H9 (cell line): ENCODE data around the gene STARD4. TPM values are rescaled to one million over a fixed set of nuclear protein-coding genes. Genes with fewer than 3 reads are reported as not detected.
A peak's percentile ranks its signal among the peaks of the same experiment; 100 is the strongest.

Source experiments
- DNase-seq: peaks from one replicate; pipeline ENCODE4 v3.0.0-alpha.2; 2017
- H2AFZ ChIP-seq: one replicate; pipeline ENCODE4 v1.6.1; 2013; ENCODE audit warnings: mild to moderate bottlenecking, low read length, control low read depth, moderate library complexity
- H2AK5ac ChIP-seq: 2 replicates; pipeline ENCODE4 v1.6.1; 2013; ENCODE audit warnings: low read length, control low read depth, mixed read lengths; ENCODE audit not compliant: insufficient read length
- H2BK120ac ChIP-seq: one replicate; pipeline ENCODE4 v1.6.1; 2013; ENCODE audit warnings: low read depth, mild to moderate bottlenecking, low read length, control low read depth, inconsistent platforms; ENCODE audit not compliant: poor library complexity, severe bottlenecking
- H2BK12ac ChIP-seq: 2 replicates; pipeline ENCODE4 v1.6.1; 2013; ENCODE audit warnings: low read length, control low read depth, mixed read lengths, low read depth; ENCODE audit not compliant: insufficient read length
- H2BK15ac ChIP-seq: 2 replicates; pipeline ENCODE4 v1.6.1; 2013; ENCODE audit warnings: low read depth, low read length, control low read depth
- H2BK20ac ChIP-seq: one replicate; pipeline ENCODE4 v1.6.1; 2013; ENCODE audit warnings: low read depth, mild to moderate bottlenecking, low read length, control low read depth, inconsistent platforms; ENCODE audit not compliant: poor library complexity, severe bottlenecking
- H2BK5ac ChIP-seq: 2 replicates; pipeline ENCODE4 v1.6.1; 2013; ENCODE audit warnings: low read length, control low read depth, mixed read lengths; ENCODE audit not compliant: insufficient read length
- H3K14ac ChIP-seq: 2 replicates; pipeline ENCODE4 v1.6.1; 2013; ENCODE audit warnings: low read length, control low read depth; ENCODE audit not compliant: insufficient read depth
- H3K18ac ChIP-seq: 2 replicates; pipeline ENCODE4 v1.6.1; 2013; ENCODE audit warnings: low read depth, mild to moderate bottlenecking, mixed read lengths, low read length, control low read depth; ENCODE audit not compliant: insufficient read length
- H3K23ac ChIP-seq: 2 replicates; pipeline ENCODE4 v1.6.1; 2013; ENCODE audit warnings: low read length, control low read depth, mixed read lengths, low read depth; ENCODE audit not compliant: insufficient read length
- H3K23me2 ChIP-seq: 2 replicates; pipeline ENCODE4 v1.6.1; 2013; ENCODE audit warnings: low read depth, mild to moderate bottlenecking, mixed read lengths, low read length, control low read depth; ENCODE audit not compliant: insufficient read length, poor library complexity, severe bottlenecking
- H3K27ac ChIP-seq: 2 replicates; pipeline ENCODE4 v1.5.1; 2013; ENCODE audit warnings: low read length, control low read depth, mixed read lengths, low read depth; ENCODE audit not compliant: insufficient read length
- H3K27me3 ChIP-seq: 2 replicates; pipeline ENCODE4 v1.6.1; 2013; ENCODE audit warnings: low read length, control low read depth, inconsistent platforms; ENCODE audit not compliant: insufficient read depth
- H3K4ac ChIP-seq: 2 replicates; pipeline ENCODE4 v1.6.1; 2013; ENCODE audit warnings: low read depth, mild to moderate bottlenecking, control low read depth, inconsistent platforms, low read length, moderate library complexity
- H3K4me1 ChIP-seq: 2 replicates; pipeline ENCODE4 v1.6.1; 2013; ENCODE audit warnings: low read length, control low read depth, inconsistent platforms; ENCODE audit not compliant: insufficient read depth
- H3K4me2 ChIP-seq: 2 replicates; pipeline ENCODE4 v1.6.1; 2013; ENCODE audit warnings: low read length, control low read depth, mixed read lengths; ENCODE audit not compliant: insufficient read length, insufficient read depth
- H3K56ac ChIP-seq: 2 replicates; pipeline ENCODE4 v1.6.1; 2013; ENCODE audit warnings: low read depth, mild to moderate bottlenecking, mixed read lengths, low read length, control low read depth; ENCODE audit not compliant: insufficient read length
- H3K79me1 ChIP-seq: 2 replicates; pipeline ENCODE4 v1.6.1; 2013; ENCODE audit warnings: low read depth, mild to moderate bottlenecking, moderate library complexity, low read length, control low read depth, inconsistent platforms; ENCODE audit not compliant: insufficient read depth, poor library complexity, severe bottlenecking
- H3K79me2 ChIP-seq: 2 replicates; pipeline ENCODE4 v1.6.1; 2013; ENCODE audit warnings: low read length, control low read depth, inconsistent platforms; ENCODE audit not compliant: insufficient read depth
- H3K9ac ChIP-seq: 2 replicates; pipeline ENCODE4 v1.6.1; 2013; ENCODE audit warnings: low read length, control low read depth, mixed read lengths; ENCODE audit not compliant: insufficient read length; ENCODE audit errors: extremely low read depth
- H3K9me3 ChIP-seq: one replicate; pipeline ENCODE4 v1.6.1; 2013; ENCODE audit warnings: low read depth, low read length, inconsistent platforms; ENCODE audit not compliant: control insufficient read depth
- H3T11ph ChIP-seq: one replicate; pipeline ENCODE4 v1.6.1; 2013; ENCODE audit warnings: mild to moderate bottlenecking, low read length, control low read depth, inconsistent platforms
- H4K20me1 ChIP-seq: one replicate; pipeline ENCODE4 v1.6.1; 2013; ENCODE audit not compliant: control insufficient read depth, insufficient read length, insufficient read depth
- H4K5ac ChIP-seq: 2 replicates; pipeline ENCODE4 v1.6.1; 2013; ENCODE audit warnings: low read depth, mild to moderate bottlenecking, mixed read lengths, low read length, control low read depth; ENCODE audit not compliant: insufficient read length
- H4K8ac ChIP-seq: replicated peaks from 2 replicates; pipeline ENCODE4 v1.6.1; 2013; ENCODE audit warnings: low read length, control low read depth, mixed read lengths, low read depth; ENCODE audit not compliant: insufficient read length
- H4K91ac ChIP-seq: 2 replicates; pipeline ENCODE4 v1.6.1; 2013; ENCODE audit warnings: low read depth, mild to moderate bottlenecking, moderate library complexity, mixed read lengths, low read length, control low read depth; ENCODE audit not compliant: insufficient read length
- H3K27ac Mint-ChIP-seq, 3 experiments: 2 replicates in 2 of 3; 3 replicates in 1 of 3; pipeline ENCODE4 v1.8.0; 2020 to 2021; ENCODE audit warnings: mixed read lengths in 3 of 3, mild to moderate bottlenecking in 1 of 3, moderate library complexity in 1 of 3
- H3K27me3 Mint-ChIP-seq: 2 replicates; pipeline ENCODE4 v1.8.0; 2021; ENCODE audit warnings: low read depth, mild to moderate bottlenecking, moderate library complexity, mixed read lengths
- H3K36me3 Mint-ChIP-seq, 3 experiments: 2 replicates in 2 of 3; 3 replicates in 1 of 3; pipeline ENCODE4 v1.8.0; 2020 to 2021; ENCODE audit warnings: low read depth in 3 of 3, mixed read lengths in 3 of 3; ENCODE audit not compliant: insufficient read depth in 1 of 3
- H3K4me1 Mint-ChIP-seq, 2 experiments: 2 replicates each; pipeline ENCODE4 v1.8.0; 2020; ENCODE audit warnings: mixed read lengths in 2 of 2
- H3K4me3 Mint-ChIP-seq, 2 experiments: 2 replicates in 1 of 2; 3 replicates in 1 of 2; pipeline ENCODE4 v1.8.0; 2020 to 2021; ENCODE audit warnings: mild to moderate bottlenecking in 2 of 2, mixed read lengths in 2 of 2, moderate library complexity in 1 of 2
- H3K9me3 Mint-ChIP-seq, 2 experiments: 2 replicates in 1 of 2; 3 replicates in 1 of 2; pipeline ENCODE4 v1.8.0; 2020; ENCODE audit warnings: mild to moderate bottlenecking in 2 of 2, mixed read lengths in 2 of 2, moderate library complexity in 1 of 2
- WGBS: extraction: QIAGEN DNeasy Blood & Tissue Kit; methylation state at CpG from one replicate; pipeline ENCODE4 v1.1.7; 2013; ENCODE audit warnings: missing lambda C conversion rate, low lambda C conversion rate, mixed read lengths; ENCODE audit not compliant: insufficient read length; ENCODE audit errors: extremely low coverage; 5-methylcytosine and 5-hydroxymethylcytosine counted together
- total RNA-seq: library from RNA; stranded (reverse); gene quantifications from 2 replicates; pipeline ENCODE4 v1.2.1, GENCODE V29; 2021
- TF ChIP-seq, protein P1 (sequence below): fragments of 200-600 bp; sonication (generic); conservative IDR thresholded peaks from 3 replicates; pipeline ENCODE4 v1.8.0; 2021; ENCODE audit warnings: antibody characterized with exemption, mild to moderate bottlenecking

Gene STARD4
- total RNA-seq, 1 experiment from 2014 or later: 28.7 TPM

- Histone ChIP-seq H2AK5ac (no peak overlapping the region), H3K79me1 (no peaks in the 10 kb centered on the region), H2BK12ac (no peak overlapping the region), H2BK120ac (no peak overlapping the region), H3K18ac (peak overlapping the region; percentile 42), H4K8ac (no peak overlapping the region), H2BK20ac (no peak overlapping the region), H3K4ac (no peak overlapping the region), H3K23me2 (no peaks in the 10 kb centered on the region), H2BK5ac (no peak overlapping the region), H3T11ph (no peak overlapping the region), H3K9ac (no peak overlapping the region), H2AFZ (no peak overlapping the region), H3K56ac (no peak overlapping the region), H3K27ac (no peak overlapping the region), H4K91ac (no peak overlapping the region), H3K4me1 (peaks cover 9% of the 10 kb centered on the region; the same call in 1 of the 2 replicates), H4K20me1 (no peaks in the 10 kb centered on the region), H3K9me3 (no peaks in the 10 kb centered on the region), H3K79me2 (no peaks in the 10 kb centered on the region), H3K4me2 (no peak overlapping the region), H3K23ac (no peak overlapping the region), H3K27me3 (no peaks in the 10 kb centered on the region), H3K14ac (no peak overlapping the region), H4K5ac (peak overlapping the region; percentile 75), H2BK15ac (peak overlapping the region; percentile 98; the same call in 1 of the 2 replicates)
- DNase-seq: no peak
- no peak overlapping the region for H3K4me3 Mint-ChIP-seq
- no peaks in the 10 kb centered on the region; a peak in 1 of 5 replicates for H3K9me3 Mint-ChIP-seq
- no peaks in the 10 kb centered on the region for H3K27me3 Mint-ChIP-seq
- peak overlapping the region in 1 of 3 experiments; percentile 52; a peak in 1 of 7 replicates for H3K27ac Mint-ChIP-seq
- TF ChIP-seq, protein P1, sequence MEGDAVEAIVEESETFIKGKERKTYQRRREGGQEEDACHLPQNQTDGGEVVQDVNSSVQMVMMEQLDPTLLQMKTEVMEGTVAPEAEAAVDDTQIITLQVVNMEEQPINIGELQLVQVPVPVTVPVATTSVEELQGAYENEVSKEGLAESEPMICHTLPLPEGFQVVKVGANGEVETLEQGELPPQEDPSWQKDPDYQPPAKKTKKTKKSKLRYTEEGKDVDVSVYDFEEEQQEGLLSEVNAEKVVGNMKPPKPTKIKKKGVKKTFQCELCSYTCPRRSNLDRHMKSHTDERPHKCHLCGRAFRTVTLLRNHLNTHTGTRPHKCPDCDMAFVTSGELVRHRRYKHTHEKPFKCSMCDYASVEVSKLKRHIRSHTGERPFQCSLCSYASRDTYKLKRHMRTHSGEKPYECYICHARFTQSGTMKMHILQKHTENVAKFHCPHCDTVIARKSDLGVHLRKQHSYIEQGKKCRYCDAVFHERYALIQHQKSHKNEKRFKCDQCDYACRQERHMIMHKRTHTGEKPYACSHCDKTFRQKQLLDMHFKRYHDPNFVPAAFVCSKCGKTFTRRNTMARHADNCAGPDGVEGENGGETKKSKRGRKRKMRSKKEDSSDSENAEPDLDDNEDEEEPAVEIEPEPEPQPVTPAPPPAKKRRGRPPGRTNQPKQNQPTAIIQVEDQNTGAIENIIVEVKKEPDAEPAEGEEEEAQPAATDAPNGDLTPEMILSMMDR: no peak
- no peaks in the 10 kb centered on the region for H3K36me3 Mint-ChIP-seq
- no CpG with 5 or more reads among the region's 6 CpGs for WGBS
- peaks cover 34% of the 10 kb centered on the region in 2 experiments for H3K4me1 Mint-ChIP-seq
These were observed 36.1 kb upstream of the STARD4 start for GRCh38 chr5:111548348-111548950.
